ENCODE results near the gene GLRX3. TPM values are rescaled to one million over a fixed set of nuclear protein-coding genes. Genes with fewer than 3 reads are reported as not detected.

The GLRX3 gene
- total and polyA plus RNA-seq, 2 experiments from 2014 or later, result 141 to 201 TPM

GRCh38 chr10:130195746-130196294 lies 59.6 kb downstream of the GLRX3 start:
- Histone ChIP-seq H3K27ac (ENCODE audit: low read depth) (no peak overlapping the region), H3F3A (replicated peaks; ENCODE audit: low read depth) (no peaks in the 10 kb centered on the region), H2AFZ (no peak overlapping the region), H3K9me2 (ENCODE audit: insufficient read depth) (no peaks in the 10 kb centered on the region), H3K36me3 (ENCODE audit: insufficient read depth) (no peaks in the 10 kb centered on the region), H3K4me2 (no peak overlapping the region), H4K20me1 (replicated peaks; ENCODE audit: insufficient read depth) (no peaks in the 10 kb centered on the region), H3K4me1 (ENCODE audit: insufficient read depth) (no peaks in the 10 kb centered on the region), H3K27me3 (ENCODE audit: insufficient read depth) (no peaks in the 10 kb centered on the region), H3K79me2 (replicated peaks; ENCODE audit: insufficient read depth) (no peaks in the 10 kb centered on the region), H3K4me3 (no peak overlapping the region)
- no peak for TF ChIP-seq POLR2AphosphoS5 (IDR thresholded peaks at IDR 0.05; ENCODE audit: low read depth)
- TF ChIP-seq ETS1 (IDR thresholded peaks at IDR 0.05), result no peak
- no peak for TF ChIP-seq REST (IDR thresholded peaks at IDR 0.05; ENCODE audit: unreplicated experiment)
- no peak for TF ChIP-seq NANOG (IDR thresholded peaks at IDR 0.05; ENCODE audit: borderline replicate concordance)
- no peak for TF ChIP-seq ZNF114 (CRISPR knock-in tag; IDR thresholded peaks at IDR 0.05)
- TF ChIP-seq STAT1 (IDR thresholded peaks at IDR 0.05; ENCODE audit: unreplicated experiment), result no peak
- TF ChIP-seq ZNF462 (CRISPR knock-in tag; IDR thresholded peaks at IDR 0.05), result no peak
- TF ChIP-seq CREB1 (CRISPR knock-in tag; IDR thresholded peaks at IDR 0.05; ENCODE audit: low read depth), result no peak
- no peak for TF ChIP-seq JUNB (IDR thresholded peaks at IDR 0.05; ENCODE audit: unreplicated experiment)
- TF ChIP-seq CTCF (conservative IDR thresholded peaks at IDR 0.05; ENCODE audit: low read depth in 2 of 2), result no peak
- TF ChIP-seq EZH2phosphoT487 (IDR thresholded peaks at IDR 0.05; ENCODE audit: unreplicated experiment), result no peak
- TF ChIP-seq ZNF331 (CRISPR knock-in tag; IDR thresholded peaks at IDR 0.05; ENCODE audit: low read depth), result no peak
- peaks cover 32% of the 10 kb centered on the region for H3K9me3 Mint-ChIP-seq
- peaks cover 9% of the 10 kb centered on the region; the same call in 2 of the 3 replicates for H3K36me3 Mint-ChIP-seq (ENCODE audit: low read depth)
- DNase-seq (ENCODE audit: low spot score) (no peak), ATAC-seq (no peak)
- H3K4me3 Mint-ChIP-seq, result no peak overlapping the region
- peaks cover 11% of the 10 kb centered on the region for H3K27me3 Mint-ChIP-seq (ENCODE audit: insufficient read depth, low read depth, poor library complexity)
- H3K4me1 Mint-ChIP-seq, result peaks cover 3% of the 10 kb centered on the region
- no peak overlapping the region for H3K27ac Mint-ChIP-seq
